ENCODE measurements around the gene GBX2. TPM values are rescaled to one million over a fixed set of nuclear protein-coding genes. Genes with fewer than 3 reads are reported as not detected.

Gene GBX2
- polyA plus RNA-seq, 4 donors: 0.17 to 0.87 (median 0.67) TPM

DNA sequence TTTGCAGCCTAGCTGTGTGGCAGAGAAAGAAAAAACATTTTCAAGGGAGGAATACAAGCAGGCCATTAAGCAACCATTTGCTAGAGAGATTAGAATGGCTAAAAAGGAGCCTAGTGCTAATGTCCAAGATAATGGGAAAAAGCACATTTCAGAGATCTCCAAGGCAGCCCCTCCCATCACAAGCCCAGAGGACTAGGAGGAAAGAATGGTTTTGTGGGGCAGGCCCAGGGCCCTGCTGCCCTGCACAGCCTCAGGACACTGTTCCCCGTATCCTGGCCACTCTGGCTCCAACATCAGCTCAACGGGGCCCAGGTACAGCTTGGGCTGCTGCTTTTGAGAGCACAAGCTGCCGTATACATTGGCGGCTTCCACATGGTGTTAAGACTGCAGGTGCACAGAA, 16.5 kb upstream of the GBX2 start:
- DNase-seq (ENCODE audit: low read depth in 4 of 4, low spot score in 3 of 4): no peak

DNA sequence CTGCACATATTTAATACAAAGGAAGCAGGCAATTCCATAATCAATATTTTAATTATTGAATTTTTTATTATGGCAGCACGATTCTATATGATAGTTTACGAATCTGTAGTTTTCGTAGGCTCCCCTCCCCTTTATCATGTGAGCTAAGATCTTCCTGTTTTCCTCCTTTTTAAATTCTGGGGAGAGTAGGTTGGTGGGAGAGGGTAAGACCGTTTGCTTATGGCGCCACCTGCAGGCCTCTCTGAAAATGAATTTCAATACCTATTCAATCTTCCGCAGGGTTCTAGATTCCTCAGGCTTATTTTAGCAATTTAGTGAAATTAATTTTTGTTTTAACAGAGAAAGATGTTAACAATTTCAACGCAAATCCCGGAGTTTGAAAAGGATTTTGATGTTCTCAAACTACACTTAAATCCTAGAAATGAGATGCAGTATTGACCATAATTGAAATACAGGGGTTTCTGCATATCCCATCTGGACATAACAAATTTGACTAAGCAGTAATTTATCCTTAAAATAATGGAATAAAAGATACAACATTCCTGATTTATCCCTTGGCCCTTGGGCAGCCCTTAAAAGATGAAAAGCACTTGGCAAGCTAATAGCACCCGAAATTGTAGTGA, 12.8 kb upstream of the GBX2 start:
- DNase-seq (ENCODE audit: low read depth in 4 of 4, low spot score in 3 of 4): no peak

DNA sequence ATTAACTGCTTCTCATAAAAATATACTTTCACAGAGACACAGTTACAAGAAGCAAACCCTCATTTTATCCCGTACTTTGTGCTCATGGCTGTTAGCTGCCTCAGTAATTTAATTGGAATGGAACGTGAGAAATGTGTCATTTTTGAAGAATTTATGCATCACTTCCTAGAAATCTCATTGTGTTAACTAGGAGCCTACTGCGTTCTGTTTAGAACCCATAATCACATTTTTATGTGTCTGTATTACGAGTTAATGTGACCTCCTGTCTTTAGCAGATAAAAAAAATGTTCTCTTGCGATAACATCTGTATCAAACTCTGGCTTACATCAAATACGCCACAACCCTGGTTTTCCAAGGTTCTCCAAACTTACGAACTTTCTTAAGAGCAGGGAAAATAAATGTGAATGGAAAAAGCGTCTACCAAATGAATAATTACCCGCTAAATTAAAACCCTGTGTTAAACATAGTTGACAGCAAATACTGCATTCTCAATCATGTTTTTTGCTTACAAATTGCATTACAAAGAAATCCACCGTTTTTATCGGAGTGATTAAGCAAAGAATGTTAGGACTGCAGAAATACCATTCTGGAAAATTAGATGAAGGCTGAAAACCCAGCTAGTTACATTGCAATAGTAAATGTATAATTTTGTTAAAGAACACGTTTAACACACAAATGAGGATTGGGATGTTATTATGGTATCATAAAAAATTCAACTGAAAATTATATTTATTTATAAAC, 12.1 kb upstream of the GBX2 start:
- DNase-seq (ENCODE audit: low read depth in 4 of 4, low spot score in 3 of 4): no peak

DNA sequence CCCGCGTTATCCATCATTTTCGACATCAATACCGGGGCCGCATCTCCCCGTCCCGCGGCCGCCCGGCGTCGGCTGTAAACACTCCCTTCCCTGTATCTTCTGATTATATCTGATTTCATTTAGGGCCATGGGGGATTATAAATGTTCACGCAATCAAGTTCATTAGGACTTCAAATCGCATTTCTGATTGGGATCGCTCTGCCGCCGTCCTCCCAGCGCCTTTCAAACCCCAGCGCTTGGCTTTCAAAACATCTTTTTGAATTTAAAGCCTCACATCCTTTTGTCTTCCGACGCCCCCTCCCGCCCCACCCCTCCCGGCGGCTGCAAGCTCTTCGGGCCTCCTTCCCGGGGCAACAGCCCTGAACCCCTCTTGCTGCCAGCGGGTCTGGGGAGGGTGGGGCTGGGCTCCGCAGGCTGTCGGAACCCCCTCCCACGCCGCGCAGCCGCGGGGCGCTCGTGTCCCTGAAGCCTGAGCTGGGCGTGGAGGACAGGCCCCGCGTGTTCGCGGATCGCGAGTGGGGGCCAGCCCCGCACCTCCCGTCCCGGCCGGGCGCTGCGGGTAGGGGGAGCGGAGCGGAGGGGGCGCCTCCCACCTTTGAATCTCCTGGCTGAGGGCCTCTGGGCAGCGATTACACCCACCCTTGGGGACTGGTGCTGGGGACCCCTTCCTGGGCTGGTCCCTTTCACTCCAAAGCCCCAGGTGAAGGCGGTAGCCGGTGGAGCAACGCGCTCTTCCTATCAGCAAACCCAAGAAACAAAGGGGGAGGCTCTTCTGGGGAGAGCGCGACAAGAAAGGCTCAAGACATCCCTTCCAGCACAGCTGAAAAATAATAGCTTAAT, 11.3 kb upstream of the GBX2 start:
- DNase-seq (ENCODE audit: low read depth in 4 of 4, low spot score in 3 of 4): no peak

DNA sequence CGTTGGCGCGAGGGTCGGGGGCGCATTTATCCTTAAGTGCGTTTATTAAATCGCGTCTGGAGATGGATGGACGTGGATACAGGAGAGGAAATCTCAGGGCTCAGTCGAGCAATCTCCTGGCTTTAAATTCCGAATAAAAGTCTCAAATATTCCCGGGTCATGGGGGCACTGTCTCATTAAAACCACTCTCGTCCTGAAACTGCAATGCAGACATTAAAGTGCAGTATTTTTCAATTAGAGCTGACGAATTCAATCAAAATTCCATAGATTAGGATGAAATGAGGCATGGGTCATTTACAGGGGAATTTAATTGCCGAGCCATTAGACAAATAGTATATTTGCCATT, 10.7 kb upstream of the GBX2 start:
- DNase-seq (ENCODE audit: low read depth in 4 of 4, low spot score in 3 of 4): no peak

DNA sequence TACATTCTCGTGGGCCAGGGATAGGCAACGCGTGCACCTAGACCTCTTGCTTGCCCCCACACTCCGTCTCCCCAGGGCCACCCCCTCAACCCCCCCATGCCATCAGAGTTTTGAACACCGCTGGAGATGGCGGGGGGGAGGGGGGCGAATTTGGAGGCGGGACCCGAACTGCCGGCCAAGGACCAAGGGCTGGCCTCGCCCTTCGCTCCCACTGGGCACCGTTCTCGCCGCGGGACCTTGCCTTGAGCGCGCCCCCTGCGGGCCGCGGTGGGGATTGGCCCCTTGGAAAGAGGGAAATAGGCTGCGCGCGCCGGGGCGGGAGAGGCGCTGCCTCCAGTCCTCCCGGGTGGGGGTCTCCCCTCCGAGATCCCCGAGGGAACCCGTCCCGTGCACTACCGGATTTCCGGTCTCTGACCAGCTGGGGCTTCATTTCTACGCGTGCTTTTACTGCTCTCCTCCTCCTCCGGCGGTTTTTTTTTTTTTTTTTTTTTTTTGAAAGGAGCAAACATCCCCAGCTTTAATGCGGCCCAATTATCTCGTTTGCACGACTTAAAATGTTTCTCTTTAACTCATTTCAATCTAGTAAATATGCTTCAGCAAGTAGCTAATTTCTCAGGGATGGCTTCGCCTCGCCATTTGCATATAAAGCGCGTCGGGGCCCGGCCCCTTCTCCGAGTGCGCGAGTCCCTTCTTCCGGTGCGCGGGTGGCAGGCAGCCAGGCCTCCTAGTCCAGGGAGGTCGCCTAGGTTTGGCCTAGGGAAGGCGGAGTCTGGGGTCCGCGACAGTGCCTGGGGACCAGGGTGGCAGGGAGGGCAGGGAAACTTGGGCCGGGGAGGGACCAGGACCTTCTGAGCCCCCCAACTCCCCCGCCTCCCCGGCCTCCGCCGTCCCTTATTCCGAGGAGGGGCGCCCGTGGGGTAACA, 10.0 kb upstream of the GBX2 start:
- DNase-seq (ENCODE audit: low read depth in 4 of 4, low spot score in 3 of 4): no peak

DNA sequence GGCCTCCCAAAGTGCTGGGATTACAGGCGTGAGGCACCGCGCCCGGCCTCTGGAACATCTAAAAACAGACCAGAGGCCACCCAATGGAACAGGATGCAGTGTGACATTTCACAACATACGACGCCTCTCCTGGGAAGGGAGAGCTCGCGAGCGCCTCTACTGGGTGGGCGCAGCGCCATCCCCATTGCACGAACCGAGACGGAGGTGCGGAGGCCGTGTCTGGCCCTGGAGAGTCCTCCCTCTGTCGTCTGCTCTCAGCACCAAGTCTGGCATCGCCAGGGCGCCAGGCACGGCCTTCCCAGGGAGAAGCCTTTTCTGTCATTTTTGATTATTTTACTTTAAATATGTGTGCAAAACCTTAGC, 9.4 kb upstream of the GBX2 start:
- no peak for DNase-seq (ENCODE audit: low read depth in 4 of 4, low spot score in 3 of 4)

DNA sequence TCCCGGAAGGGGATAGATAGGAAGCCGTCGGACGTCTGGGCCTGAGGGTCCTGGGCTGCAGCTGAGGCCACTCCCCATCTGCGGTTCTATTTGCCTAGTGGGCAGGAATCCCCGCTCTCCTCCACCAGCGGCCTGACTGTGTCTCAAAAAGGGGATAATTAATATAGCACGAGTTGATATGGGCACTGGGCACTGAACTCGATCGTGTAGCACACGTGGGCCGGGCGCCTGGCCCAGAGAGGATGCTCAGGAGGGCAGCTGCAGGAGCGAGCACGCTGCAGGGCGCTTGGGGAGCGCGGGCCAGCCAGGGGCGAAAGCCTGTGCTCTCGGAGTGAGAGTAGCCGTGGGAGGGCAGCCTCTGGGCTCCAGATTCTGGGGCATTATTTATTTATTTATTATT, 8.8 kb upstream of the GBX2 start:
- no peak for DNase-seq (ENCODE audit: low read depth in 4 of 4, low spot score in 3 of 4)

DNA sequence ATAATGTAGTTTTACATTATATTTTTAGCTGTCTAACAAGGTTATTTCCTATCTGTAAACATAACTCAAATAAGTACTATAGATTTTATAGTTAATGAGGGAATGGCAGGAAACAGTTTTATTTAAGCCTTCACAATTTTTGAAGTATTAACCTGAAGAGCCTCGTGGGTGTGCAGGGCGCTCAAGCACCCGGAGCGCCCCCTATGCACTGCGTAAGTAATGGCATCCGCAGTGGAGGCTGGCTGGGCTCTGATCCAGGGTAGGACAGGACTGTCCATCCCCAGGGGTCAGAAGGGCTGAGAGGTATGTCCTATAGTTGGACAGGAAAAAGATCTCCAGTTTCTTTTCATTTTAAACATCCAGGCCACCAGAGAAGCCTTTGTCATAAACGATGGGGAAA, 8.2 kb upstream of the GBX2 start:
- no peak for DNase-seq (ENCODE audit: low read depth in 4 of 4, low spot score in 3 of 4)

DNA sequence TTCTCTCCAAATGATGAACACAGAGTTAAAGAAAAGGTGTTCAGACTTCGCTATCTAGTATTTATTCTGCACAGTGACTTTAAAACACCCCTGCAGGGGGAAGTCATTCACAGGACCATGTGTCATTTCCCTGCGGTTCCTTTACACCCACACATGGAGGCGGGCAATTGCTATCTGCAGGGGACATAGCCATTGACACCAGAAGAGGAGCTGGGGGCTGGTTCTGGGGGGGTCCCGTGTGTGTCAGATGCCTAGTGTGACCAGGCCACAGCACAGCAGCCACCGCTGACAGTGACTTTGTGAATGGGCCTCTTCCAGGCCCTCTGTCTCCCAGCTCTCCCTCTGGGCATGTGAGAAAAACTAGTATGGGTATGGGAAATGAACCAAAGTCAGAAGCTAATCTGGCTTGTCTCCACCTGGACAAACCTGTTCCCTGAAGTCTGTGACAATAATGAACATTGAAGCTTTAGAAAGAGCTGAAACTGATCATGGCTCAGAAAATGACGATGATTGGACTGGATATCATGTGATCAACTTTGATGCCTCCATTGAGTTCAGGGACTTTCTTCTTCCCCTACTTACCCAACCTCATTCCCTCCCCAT, 7.5 kb upstream of the GBX2 start:
- DNase-seq (ENCODE audit: low read depth in 4 of 4, low spot score in 3 of 4): no peak

DNA sequence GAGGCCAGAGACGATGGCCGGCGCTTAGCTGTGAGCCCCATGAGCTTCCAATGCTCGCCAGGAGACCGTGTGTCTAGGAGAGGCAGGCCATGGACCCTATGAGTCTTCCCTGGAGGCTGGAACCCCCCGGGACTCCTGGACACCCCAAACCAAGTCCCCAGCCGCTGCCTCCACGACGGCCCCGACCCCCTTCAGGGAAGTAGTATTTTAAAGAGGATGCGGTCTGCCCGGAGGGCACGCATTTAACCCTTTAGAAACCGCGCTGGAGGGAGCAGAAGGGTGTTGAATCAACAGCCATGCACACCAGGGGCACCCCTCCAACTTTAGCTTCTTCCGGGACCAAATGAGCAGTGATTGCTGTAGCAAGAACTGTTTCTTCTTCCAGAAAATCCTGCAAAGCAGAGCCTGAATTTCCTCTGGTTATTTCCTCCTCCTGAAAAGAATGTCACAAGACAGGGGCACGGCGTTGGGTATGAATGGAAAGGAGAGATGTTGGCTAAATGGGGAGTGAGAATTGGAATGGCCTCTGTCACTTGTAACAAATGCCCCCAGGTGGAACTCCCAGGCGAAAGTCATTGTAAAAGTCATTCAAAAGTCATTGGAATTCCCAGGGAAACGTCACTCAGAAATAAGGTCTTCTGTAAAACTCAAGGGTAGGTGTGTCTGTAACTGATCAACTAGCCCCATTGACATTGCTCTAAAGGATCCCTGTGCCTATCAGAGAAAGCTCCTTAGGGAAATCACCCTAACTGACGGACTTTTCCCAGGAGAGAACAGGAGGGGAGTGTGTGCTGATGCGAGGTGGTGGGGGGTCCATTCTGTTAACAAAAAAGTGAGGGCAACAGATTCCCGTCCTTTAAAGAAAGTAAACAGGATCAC, 5.8 kb upstream of the GBX2 start:
- no peak for DNase-seq (ENCODE audit: low read depth in 4 of 4, low spot score in 3 of 4)

DNA sequence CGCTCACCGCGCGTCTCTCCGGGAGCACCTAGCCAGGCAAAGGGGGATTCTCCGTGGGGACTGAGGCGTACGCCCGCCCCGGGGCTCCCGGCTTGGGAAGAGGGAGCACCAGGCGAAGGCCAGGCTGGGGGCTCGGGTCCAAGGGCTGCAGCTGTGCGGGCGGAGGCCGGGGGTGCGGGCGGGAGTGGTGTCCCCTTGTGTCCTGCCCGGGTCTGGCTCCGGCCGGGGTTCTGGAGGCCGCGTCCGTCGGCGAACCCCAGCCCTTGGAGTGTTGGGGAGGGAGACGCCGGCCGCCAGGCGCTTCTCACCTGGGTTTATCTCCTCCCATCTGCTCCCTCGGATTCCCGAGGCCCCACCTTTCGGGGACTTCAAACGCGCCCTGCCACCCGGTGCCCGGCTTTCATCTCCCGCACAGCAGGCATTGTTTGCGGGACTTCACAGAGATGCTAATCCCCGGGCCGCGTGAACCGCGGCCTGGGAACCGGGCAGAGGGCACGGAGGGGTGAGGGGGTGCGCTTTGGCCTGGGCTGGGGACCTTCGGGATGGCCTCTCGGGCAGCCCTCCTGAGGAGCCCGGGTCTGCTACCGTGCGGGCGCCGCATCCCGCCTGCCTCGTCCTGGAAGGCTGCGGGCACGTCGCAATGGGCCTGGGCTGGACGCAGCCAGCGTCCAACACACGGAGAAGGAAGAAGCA, 5.0 kb upstream of the GBX2 start:
- DNase-seq (ENCODE audit: low read depth in 4 of 4, low spot score in 3 of 4): no peak

DNA sequence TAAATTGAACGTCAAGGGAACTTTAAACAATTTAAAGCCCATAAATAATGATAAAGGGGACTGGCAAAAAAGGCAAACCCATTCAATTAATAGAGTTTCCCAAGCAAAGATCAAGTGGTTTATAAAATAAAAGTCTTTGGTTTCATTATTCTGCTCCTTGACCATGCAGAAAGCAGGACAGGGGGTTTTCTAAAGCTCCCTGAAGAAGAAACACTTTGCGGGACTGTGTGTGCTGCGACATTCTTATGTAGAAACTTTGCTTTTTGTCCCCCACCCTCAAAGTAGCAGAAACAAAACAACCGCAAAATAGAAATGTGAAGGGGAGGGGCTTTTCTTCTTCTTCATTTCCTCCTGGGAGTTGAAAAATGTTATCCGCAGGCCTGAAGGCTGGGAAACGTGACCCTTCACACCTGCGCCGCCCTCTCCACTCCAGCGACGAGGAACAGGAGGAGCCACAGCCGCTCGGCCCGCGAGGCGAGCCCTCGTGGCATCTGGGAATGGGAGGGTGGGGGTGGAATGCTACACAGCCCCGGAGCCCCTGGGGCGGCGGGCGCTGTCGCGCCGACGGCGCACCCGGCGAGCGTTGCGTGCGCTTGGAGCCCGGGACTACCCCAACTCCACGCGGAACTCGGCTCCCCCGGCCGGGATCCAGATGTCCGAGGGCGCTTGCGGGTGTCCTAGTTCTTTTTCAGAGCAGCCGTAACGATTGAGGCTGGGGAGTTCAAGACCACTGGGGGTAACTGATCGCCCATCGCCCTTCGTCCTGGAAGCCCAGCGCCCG, 4.3 kb upstream of the GBX2 start:
- DNase-seq (ENCODE audit: low read depth in 4 of 4, low spot score in 3 of 4): no peak

DNA sequence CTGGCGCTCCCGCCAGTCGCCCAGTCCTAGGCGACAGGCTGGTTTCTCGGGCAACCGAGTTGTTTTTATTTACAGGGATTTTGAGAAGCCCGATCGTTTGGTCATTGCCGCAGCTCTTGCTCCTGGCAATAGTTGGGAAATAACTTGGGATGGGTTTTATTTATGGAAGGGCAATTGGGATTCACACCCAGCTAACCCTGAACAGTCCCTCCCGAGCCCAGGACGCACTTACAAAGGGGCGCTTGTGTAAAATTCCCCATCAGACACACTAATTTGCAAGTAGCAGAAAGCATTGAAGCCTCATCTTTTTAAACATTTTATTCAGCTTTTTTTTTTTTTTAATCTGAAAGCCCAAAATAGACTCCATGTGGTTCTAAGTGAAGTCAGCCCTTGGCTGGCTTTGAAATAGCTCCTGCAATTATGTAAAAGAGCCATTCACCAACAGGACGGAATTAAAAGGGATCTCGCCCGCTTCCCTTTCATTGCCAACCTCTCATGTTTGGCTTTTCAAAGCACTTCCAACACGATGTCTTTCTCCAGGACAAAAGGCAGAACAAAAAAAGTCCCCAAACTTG, 3.6 kb upstream of the GBX2 start:
- no peak for DNase-seq (ENCODE audit: low read depth in 4 of 4, low spot score in 3 of 4)

DNA sequence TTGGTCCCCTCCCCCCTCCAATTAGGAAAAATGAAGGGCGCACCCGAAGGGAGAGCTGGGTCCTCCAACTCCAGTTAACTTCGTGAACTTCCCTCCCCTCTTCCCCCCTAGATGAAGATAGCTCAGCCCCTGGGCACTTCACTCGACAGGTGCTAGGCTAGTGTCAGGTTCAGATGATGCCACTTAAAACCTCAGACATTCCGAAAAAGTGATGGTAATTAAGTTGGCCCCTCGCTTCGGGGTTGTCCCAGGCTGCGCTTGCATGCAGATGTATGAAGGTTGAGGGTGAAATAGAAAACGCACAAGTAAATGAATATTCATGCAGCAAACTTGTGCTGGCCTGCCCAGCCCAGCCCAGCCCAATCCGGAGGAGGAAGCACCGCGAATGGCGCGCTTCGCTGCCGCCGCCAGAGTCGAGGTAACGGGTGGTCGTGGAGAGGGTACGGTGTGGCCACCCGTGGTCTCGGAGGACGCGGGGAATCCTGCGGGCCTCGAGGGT, 3.0 kb upstream of the GBX2 start:
- DNase-seq (ENCODE audit: low read depth in 4 of 4, low spot score in 3 of 4): no peak

DNA sequence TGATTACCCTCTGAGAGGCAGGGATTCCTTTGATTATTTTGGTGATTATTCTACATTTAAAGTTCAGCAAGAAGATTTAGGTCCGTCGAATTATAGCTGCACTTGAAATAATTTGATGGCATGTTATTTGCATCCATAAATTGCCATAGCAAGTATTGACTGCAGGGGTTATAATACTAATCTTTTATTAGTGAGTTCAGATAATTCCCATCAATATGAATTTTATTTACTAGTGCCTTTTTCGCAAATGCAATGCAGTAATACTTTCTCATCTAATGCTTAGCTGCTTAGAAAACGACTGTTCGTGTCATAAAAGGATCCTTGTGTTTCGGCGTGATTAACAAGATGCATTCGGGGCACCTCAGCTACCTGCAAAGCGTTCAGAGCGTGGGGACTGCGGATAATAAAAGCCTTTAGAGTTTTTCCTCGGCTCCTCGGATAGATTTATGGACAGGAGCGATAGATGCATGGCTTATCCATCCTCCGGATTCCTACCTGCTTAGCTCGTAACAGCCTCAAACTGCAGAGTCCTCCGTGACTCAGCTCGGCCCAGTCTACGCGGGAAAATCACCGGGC, 2.5 kb upstream of the GBX2 start:
- DNase-seq (ENCODE audit: low read depth in 4 of 4, low spot score in 3 of 4): no peak

All from left renal pelvis (tissue), 4 donors.